ENCODE results near the gene TXNDC15.
"Not testable (repeated sequence)": the region's sequence is repeated elsewhere in the genome, so short reads cannot be mapped to it uniquely, and the experiment has no call there.

TXNDC15 gene

GRCh38 chr5:134873987-134874830, at the start of gene TXNDC15:
Gene TXNDC15 (plus strand): TSS chr5:134874371. CDS start chr5:134874428, 57 bp downstream.
- peak; percentile 77 for DNase-seq

- DNase-seq, result no peak
Observed at GRCh38 chr5:134824681-134825080, 49.5 kb upstream of the TXNDC15 start.

DNA sequence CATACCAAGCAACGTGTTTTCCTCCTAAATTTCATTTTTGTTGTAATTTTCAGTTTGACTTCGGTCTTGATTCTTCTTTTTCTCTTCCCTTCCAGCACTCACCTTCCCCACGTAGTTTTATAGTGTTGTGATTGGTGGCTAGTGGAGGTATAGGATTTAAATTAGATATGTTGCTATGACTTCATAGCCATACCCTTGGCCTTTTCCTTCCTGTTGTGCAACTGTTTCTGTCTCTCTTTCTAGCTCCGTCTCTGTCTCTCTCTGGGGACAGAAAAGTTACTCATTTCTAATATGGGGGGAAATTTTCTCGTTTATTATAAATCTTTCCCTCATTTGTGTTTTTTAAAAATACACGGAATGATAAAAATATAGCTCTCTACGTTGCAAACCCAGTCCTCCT, 49.0 kb upstream of the TXNDC15 start:
- DNase-seq, result no peak

DNA sequence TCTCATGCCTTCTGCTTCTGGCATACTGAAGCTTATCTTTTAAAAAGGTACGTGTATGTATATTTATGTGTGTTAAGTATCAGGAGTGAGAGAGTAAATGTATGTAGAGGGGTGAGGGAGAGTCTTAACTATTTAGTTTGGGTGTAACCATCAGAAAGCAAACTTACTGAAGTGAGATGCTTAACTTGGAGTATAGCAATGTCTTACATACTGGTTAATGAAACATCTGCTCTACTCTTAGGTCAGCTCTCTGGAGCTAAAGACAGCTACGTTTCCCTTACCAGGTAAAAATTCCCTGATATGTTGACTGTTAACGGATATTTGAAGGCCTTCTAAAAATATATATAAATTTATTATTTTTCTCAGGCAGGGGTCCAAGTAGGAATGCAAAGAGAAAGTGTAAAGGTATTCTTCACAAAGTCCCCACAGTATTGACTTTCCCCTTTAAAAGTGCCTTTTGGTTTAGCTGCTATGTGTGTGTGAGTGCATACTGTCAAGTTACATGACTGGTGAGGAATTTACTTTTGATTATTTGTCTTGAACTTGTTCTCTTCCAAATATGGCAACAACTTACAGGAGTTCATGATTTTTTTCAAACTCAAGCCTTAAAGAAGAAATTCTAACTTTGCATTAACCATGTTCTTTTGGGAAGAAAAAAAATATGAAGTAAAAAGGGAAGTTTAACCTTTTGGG, 40.7 kb upstream of the TXNDC15 start:
- no peak for DNase-seq

DNA sequence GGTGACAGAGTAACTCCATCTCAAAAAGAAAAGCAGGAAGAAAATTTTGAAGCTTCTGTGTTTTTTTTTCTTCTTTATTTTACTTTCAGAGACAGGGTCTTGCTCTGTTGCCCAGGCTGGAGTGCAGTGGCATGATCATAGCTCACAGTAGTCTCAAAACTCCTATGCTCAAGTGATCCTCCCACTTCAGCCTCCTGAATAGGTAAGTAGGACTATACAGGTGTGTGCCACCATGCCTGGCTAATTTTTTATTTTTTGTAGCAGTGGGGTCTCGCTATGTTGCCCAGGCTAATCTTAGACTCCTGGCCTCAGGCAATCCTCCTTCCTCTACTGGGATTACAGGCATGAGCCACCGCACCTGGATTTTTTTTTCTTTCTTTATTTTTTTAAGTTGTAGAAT, 38.5 kb upstream of the TXNDC15 start:
- DNase-seq, result no peak

- DNase-seq, result no peak
Observed at GRCh38 chr5:134837530-134838181, 36.5 kb upstream of the TXNDC15 start.

DNA sequence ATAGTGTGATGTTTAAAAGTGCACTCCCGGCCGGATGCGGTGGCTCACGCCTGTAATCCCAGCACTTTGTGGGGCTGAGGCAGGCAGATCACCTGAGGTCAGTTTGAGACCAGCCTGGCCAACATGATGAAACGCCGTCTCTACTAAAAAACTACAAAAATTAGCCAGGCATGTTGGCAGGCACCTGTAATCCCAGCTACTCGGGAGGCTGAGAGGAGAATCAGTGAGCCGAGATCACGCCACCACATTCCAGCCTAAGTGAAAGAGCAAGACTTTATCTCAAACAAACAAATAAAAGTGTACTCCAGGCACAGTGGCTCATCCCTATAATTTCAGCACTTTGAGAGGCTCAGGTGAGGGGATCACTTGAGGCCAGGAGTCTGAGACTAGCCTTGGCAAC, 35.8 kb upstream of the TXNDC15 start:
- DNase-seq, result not testable (repeated sequence)

DNA sequence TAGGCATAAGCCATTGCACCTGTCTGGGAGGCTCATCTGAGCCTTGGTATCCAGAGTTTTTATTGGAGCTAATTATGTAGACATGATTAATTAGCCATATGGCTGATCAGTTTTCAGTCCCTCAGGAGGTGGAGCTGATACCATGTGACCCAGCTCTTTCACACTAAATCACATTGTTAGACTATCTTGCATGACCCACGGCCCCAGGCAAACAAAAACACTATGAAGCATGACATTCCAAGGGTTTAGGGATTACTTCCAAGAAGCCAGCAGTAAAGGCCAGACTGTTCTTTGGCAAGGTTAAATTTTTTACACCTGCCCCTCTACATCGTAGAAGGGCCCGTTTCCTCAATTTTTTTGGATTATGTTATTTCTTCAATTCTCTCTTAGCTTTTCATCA, 33.4 kb upstream of the TXNDC15 start:
- no peak for DNase-seq

- DNase-seq, result no peak
Observed at GRCh38 chr5:134844252-134844651, 29.9 kb upstream of the TXNDC15 start.

DNA sequence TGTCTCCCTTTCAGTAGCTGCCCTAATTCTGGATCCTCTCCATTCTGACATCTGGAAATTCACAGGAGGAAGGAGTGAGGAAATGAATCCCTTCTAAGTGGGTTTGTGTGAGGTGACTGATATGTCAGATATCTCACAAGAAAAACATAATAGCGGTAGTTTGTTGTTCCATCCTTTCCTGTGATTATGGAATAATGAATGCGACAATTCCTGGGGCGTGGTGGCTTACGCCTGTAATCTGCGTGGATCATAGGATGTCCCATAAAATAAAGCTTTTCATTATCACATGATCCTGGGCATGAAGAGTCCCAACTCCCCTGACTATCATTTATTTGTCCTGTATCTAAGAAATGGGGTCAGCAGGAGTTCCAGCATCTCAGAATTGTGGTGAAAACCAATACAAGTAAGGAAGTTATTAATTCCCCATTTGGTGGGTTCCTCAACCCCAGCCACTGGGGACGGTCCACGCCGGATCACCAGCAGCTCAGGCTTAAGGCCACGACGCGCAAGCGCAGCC, 28.8 kb upstream of the TXNDC15 start:
- no peak for DNase-seq

- DNase-seq, result peak; percentile 89
Observed at GRCh38 chr5:134845852-134846640, 28.1 kb upstream of the TXNDC15 start, which contains the start of gene C5orf24. Gene C5orf24 (plus strand): TSS chr5:134845968. CDS start chr5:134854901, 8,933 bp downstream.

DNA sequence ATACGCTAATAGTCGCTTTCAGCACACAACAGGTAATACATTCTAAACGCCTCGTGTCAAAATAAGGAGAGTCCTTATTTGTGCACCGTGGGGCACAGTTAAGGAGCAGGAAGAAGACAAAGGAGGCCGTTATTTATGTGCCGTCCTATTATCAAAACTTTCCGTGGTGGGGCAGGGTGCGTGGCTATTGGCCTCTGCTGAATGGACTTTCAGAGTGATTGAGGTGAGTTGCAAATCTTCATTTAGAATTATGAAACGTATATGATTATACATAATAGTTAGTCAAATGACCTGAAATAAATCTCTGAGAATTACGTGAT, 27.6 kb upstream of the TXNDC15 start:
- DNase-seq, result peak; percentile 3

- DNase-seq, result not testable (repeated sequence)
Observed at GRCh38 chr5:134849434-134849933, 24.7 kb upstream of the TXNDC15 start.

- no peak for DNase-seq
Observed at GRCh38 chr5:134851307-134851923, 22.8 kb upstream of the TXNDC15 start.

GRCh38 chr5:134856465-134856864, 17.7 kb upstream of the TXNDC15 start:
- DNase-seq, result not testable (repeated sequence)

GRCh38 chr5:134857401-134857800, 16.8 kb upstream of the TXNDC15 start:
- DNase-seq, result no peak

DNA sequence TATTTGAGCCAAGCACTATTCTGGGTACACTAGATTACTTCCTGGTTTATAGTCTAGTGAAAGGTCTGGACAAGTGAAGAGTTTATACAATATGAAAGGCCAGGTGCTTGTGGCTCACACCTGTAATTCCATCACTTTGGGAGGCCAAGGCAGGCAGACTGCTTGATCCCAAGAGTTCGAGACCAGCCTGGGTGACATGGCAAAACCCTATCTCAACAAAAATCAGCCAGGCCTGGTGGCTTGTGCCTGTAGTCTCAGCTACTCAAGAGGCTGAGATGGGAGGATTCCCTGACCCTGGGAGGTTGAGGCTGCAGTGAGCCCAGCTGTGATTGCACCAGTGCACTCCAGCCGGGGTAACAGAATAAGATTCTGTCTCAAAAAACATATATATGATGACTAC, 9.5 kb upstream of the TXNDC15 start:
- no peak for DNase-seq

DNA sequence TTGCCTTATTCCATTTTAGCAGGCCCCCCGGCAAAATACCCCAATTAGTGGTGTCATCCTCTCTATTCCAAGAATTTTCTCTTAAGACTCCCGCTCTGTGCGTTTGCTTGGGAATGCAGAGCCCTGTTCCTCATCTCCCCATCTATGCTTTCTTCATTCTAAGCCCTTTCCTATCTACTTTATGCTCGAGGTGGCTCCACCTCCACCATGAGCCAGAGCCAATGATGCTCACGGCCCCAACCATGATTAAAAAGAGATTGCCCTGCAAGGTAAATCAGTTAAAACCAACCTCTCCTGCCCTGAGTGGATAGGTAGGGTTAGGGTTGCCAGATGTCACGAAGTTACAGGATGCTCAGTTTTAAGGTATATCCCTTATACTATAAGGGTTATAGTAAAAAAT, 677 bp upstream of the TXNDC15 start:
- peak; percentile 8 for DNase-seq

DNA sequence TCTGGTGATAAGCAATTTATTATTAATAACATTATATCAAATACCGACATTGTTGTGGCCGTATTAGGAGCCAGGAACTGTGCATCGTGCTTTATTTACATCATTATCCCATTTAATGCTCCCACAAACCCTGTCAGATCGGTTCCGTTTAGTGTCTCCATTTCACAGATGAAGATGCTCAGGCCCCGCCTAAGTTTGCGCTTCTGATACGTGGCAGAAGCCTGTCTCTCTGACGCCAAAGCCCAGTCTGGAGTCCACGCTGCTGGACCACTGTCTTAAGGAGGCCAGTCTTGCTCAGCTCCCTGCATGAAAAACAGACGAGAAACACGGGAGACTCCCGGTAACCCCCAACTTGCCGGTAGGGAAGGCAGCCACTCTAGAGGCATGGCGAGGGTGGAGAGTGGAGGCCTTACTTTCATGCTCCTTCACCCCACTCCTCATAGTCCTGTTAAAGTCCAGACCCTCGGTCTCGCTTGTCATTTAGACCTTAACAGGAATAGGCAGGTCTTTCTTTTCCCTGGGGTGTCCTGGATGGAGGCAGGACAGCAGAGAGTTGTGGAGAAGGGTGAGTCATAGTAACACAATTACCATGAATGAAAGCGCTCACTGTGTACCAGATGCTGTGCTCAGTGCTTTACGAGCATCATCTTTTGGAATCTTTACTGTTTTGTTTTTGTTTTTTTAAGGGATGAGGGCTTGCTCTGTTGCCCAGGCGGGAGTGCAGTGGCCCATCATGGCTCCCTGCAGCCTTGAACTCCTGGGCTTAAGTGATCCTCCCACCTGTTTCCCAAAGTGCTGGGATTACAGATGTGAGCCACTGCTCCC, 872 bp downstream of the TXNDC15 start:
- peak; percentile 9 for DNase-seq

DNA sequence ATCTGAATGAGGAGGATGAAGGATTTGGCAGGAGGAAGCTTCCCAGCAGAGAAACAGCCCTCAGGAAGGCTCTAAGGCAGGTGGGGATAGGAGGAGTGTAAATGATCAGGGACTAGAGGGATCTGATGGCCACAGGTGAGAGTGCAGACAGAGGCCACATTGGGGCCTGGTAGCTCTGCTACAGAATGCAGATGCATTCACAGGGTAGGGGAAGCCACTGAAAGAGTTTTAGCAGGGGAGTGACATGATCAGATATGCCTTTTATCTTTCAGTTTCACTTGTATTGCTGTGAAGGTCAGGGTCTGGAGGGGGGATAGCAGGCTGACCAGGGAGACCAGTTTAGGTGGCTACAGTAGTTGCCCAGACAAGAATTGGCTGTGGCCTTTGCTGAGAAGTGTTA, 3.0 kb downstream of the TXNDC15 start:
- no peak for DNase-seq

- DNase-seq, result no peak
Observed at GRCh38 chr5:134878403-134878802, 4.2 kb downstream of the TXNDC15 start.

Measured in activated CD4-positive, alpha-beta T cell treated with anti-CD3 and anti-CD28 coated beads, Interleukin-2, amount 50 U/mL, for 1 hour (primary cell).